HG03108 (cell line): Measurements from ENCODE around the gene ZBTB44.

Experiments
- ATAC-seq: cut with Tn5 transposase; IDR thresholded peaks from one replicate; pipeline ENCODE4 v1.9.1; 2021; ENCODE audit warnings: moderate library complexity; ENCODE audit not compliant: unreplicated experiment

Gene ZBTB44

DNA sequence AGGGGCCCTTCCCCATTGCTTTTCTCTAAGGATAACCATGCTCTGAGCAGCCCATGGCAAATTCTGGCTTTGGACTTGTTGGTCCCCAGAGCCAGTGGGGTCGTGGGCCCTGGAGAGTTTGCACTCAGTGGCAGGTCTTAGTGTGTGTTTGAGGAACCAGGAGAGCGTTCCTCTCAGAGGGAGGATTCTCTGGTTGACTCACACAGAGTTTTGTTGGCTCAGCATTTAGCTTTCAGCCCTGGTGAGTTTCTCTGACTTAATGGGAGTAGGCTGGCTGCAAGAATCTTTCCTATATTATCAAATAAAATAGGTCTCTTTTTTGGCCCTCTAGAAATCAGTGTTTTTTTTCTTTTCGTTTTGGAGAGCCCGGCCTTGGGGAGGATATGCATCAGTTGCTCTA, 134.2 kb downstream of the ZBTB44 start:
- ATAC-seq = peak; percentile 32

DNA sequence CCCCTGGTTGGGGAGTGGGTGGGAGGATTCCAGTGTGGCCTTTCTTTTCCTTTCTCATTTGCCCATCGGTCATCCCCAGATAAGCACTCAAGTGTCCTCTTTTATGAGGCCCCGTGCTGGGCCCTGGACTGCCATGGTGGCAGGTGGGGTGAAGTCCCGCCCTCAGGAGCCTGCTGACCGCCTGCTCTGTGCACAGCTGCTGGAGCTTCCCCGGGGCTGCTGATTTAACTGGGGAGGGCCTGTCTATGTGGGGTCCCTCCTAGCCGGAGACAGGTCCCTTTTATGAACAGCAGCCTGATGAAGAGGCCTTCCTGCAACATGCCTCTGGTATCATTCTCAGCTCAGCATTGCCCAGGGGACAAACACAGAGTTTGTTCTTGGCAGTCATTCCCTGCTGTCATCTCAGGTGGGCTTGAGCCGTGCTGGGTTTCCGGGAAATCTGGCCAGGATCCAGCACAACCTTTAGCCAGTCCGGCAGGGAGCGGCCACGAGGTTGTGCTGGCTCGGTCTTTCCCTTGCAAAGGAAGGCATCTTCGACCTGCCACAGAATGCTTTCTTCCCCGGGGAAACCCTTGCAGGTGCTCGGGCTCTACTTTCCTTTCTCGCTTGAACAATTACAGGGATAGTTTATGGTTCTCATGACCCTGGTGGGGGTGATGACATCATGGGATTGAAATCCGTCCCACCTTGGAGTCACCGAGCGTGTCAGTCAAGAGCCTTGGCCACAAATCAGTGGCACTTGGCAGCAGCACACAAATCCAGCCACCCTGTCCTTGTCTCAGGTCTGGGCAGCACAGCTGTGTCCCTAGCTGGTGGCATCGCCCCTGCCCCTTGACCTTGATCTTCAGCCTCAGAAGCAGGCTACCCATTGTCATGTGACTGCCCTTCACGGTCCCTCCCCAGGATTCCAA, 135.1 kb downstream of the ZBTB44 start:
- ATAC-seq = no peak

DNA sequence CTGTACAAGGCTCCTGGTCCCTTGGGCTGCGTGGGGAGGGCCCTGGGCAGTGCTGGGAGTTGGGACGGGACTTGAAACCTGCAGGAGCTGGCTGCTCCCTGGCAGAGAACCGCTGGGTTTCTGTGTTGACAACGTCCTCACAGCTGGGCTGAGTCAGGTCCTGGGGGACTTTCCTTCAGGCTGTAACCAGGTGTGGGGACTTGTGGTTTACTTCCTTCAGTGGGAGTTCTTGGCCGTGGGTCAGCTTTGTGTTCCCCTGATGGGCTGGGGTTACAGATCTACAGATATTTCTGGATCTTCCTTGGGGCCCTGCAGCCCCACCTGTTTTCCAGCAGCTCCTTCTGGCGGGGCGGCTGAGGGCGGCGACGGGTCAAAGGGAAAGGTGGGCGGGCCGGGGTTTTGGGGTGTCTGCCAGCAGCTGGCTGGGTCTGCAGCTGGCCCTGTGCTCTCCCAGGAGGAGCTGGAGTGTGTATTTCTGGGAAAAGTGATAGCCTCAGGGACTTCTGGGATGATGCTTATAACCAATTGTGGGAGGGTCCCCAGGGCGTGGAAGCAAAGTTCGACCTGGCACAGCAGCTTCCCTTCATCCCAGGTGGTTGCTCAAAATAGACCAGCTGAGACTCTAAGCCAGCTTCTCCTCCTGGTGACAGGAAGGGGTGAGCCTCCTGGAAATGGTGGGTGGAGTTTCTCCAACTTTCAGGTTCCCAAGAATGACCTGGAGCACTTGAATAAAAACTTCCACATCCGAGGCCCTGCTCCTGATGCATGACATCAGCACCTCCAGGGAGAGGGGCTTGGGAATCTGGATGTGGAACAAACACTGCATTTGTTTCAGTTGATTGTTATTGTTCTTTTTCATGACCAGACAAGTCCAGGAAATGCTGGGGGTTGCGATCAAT, 136.0 kb downstream of the ZBTB44 start:
- no peak for ATAC-seq

DNA sequence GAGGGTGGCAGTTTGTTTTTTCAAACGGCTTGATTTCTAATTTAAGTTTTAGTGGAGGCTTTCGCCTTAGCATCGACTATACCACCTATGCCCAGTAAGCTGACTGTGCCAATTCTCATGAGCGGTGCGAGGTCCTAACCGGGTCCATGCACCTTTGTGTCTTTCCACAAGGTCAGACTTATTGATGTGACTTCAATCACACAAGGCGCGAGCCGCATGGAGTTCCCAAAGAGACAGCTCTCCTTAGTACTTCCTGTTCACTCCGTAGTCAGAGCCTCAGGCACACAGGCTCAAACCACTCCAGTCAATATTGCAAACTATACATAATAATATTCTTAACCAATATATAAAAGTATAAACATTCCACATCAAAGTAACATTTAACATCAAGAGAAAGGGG, 136.9 kb downstream of the ZBTB44 start:
- ATAC-seq = no peak
